Measurements from ENCODE around the gene LATS1.

- TF ChIP-seq CTCF (IDR thresholded peaks at IDR 0.05; ENCODE audit: borderline replicate concordance, extremely low read depth, low read length, poor library complexity, severe bottlenecking) (no peak), EZH2 (IDR thresholded peaks at IDR 0.05; ENCODE audit: borderline replicate concordance, low read depth, low read length, severe bottlenecking) (no peak)
Observed at GRCh38 chr6:149723262-149723661, 5.4 kb upstream of the LATS1 start.
